ENCODE data around the gene CD302. TPM values are rescaled to one million over a fixed set of nuclear protein-coding genes. Genes with fewer than 3 reads are reported as not detected.

Gene CD302
- total RNA-seq, 1 experiment from 2014 or later = 0.68 TPM

GRCh38 chr2:159829376-159829775, 31.4 kb upstream of the CD302 start:
- H4K91ac ChIP-seq (ENCODE audit: insufficient read length, low read depth, low read length) = no peak overlapping the region
- no peak for DNase-seq
- H3K27me3 ChIP-seq (ENCODE audit: insufficient read depth, low read length) = peaks cover 29% of the 10 kb centered on the region; the same call in 1 of the 2 replicates
- H3K18ac ChIP-seq (ENCODE audit: insufficient read length, low read depth, low read length) = no peak overlapping the region
- no peak overlapping the region for H3K9ac ChIP-seq (ENCODE audit: extremely low read depth, insufficient read length, low read length)
- no peak overlapping the region for H3K27ac Mint-ChIP-seq
- H3K56ac ChIP-seq (ENCODE audit: insufficient read length, low read depth, low read length) = no peak overlapping the region
- H3K23ac ChIP-seq (ENCODE audit: insufficient read length, low read depth, low read length) = no peak overlapping the region
- H3K36me3 Mint-ChIP-seq (ENCODE audit: insufficient read depth in 1 of 3, low read depth in 3 of 3) = no peaks in the 10 kb centered on the region; a peak in 1 of 7 replicates
- H2AK5ac ChIP-seq (ENCODE audit: insufficient read length, low read length) = no peak overlapping the region
- no peak overlapping the region for H2BK12ac ChIP-seq (ENCODE audit: insufficient read length, low read depth, low read length)
- H3K14ac ChIP-seq (ENCODE audit: insufficient read depth, low read length) = no peak overlapping the region
- no peaks in the 10 kb centered on the region for H3K23me2 ChIP-seq (ENCODE audit: insufficient read length, low read depth, low read length, poor library complexity, severe bottlenecking)
- no peak overlapping the region for H2BK20ac ChIP-seq (ENCODE audit: low read depth, low read length, poor library complexity, severe bottlenecking)
- H4K5ac ChIP-seq (ENCODE audit: insufficient read length, low read depth, low read length) = no peak overlapping the region
- no peak overlapping the region for H2BK5ac ChIP-seq (ENCODE audit: insufficient read length, low read length)
- no peaks in the 10 kb centered on the region for H3K79me1 ChIP-seq (ENCODE audit: insufficient read depth, low read depth, low read length, poor library complexity, severe bottlenecking)
- WGBS (ENCODE audit: extremely low coverage, insufficient read length, low lambda C conversion rate) = no CpG with 5 or more reads among the region's 1 CpG
- no peak overlapping the region for H2AFZ ChIP-seq (ENCODE audit: low read length)
- H2BK120ac ChIP-seq (ENCODE audit: low read depth, low read length, poor library complexity, severe bottlenecking) = no peak overlapping the region
- H3K4me3 Mint-ChIP-seq = no peak overlapping the region
- no peak overlapping the region for H3K27ac ChIP-seq (ENCODE audit: insufficient read length, low read depth, low read length)
- no peak overlapping the region for H3K4me2 ChIP-seq (ENCODE audit: insufficient read depth, insufficient read length, low read length)
- no peaks in the 10 kb centered on the region; the same call in 1 of the 2 replicates for H3K79me2 ChIP-seq (ENCODE audit: insufficient read depth, low read length)
- no peak overlapping the region for H2BK15ac ChIP-seq (ENCODE audit: low read depth, low read length)
- no peak overlapping the region for H3K4ac ChIP-seq (ENCODE audit: low read depth, low read length)
- no peak overlapping the region for H4K8ac ChIP-seq (replicated peaks; ENCODE audit: insufficient read length, low read depth, low read length)
- H3K27me3 Mint-ChIP-seq (ENCODE audit: low read depth) = peaks cover 95% of the 10 kb centered on the region
- no peaks in the 10 kb centered on the region for H3K9me3 ChIP-seq (ENCODE audit: control insufficient read depth, low read depth, low read length)
- no peaks in the 10 kb centered on the region for H3K4me1 ChIP-seq (ENCODE audit: insufficient read depth, low read length)
- H4K20me1 ChIP-seq (ENCODE audit: control insufficient read depth, insufficient read depth, insufficient read length) = no peaks in the 10 kb centered on the region
- H3K4me1 Mint-ChIP-seq = no peaks in the 10 kb centered on the region
- H3K9me3 Mint-ChIP-seq = no peaks in the 10 kb centered on the region; a peak in 1 of 5 replicates
- no peak overlapping the region for H3T11ph ChIP-seq (ENCODE audit: low read length)
- no peak for TF ChIP-seq CTCF (conservative IDR thresholded peaks at IDR 0.05)
